Measurements from ENCODE around the gene PSMC3.
A peak's percentile ranks its signal among the peaks of the same experiment; 100 is the strongest.

DNA sequence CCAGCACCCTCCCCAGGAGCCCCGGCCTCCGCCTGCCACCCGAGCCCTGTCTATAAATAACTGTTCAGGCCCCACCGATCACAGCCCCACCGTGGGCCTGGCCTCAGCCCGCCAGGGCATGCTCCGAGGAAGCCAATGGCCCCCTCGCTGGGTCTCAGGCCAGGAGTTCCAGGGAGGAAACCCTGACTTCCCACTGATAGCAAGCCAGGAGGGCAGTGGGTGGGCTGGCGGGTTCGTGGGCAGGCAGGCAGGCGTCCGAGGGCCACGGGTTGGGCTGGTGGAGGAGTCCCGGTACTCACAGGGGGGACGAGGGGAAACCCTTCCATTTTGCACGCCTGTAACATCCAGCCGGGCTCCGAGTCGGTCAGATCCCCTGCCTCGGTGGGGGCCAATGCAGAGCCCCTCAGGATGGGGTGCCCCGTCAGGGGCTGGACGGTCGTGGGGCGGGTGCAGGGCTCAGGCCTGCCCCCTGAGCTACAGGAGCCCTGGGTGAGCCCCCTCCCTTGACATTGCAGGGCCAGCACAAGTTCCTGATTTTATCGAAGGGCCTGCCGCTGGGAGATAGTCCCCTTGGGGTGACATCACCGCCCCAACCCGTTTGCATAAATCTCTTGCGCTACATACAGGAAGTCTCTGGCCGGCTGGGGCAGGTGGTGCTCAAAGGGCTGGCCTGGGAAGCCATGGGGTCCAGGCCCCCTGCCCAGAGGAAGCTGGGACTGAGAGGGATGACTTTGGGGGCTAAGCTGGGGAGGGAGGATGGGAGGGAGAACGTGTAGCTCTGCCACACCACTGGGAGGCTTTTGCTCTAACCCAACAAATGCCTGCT, 48.0 kb downstream of the PSMC3 start, which contains the start of gene SPI1:
- TF ChIP-seq, protein P1, sequence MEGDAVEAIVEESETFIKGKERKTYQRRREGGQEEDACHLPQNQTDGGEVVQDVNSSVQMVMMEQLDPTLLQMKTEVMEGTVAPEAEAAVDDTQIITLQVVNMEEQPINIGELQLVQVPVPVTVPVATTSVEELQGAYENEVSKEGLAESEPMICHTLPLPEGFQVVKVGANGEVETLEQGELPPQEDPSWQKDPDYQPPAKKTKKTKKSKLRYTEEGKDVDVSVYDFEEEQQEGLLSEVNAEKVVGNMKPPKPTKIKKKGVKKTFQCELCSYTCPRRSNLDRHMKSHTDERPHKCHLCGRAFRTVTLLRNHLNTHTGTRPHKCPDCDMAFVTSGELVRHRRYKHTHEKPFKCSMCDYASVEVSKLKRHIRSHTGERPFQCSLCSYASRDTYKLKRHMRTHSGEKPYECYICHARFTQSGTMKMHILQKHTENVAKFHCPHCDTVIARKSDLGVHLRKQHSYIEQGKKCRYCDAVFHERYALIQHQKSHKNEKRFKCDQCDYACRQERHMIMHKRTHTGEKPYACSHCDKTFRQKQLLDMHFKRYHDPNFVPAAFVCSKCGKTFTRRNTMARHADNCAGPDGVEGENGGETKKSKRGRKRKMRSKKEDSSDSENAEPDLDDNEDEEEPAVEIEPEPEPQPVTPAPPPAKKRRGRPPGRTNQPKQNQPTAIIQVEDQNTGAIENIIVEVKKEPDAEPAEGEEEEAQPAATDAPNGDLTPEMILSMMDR (IDR thresholded peaks at IDR 0.05) = no peak
- TF ChIP-seq POLR2A (IDR thresholded peaks at IDR 0.05) = peak; percentile 51

Data from right lobe of liver (tissue), 4 donors.